Sigmoid colon (tissue), 7 donors: ENCODE measurements around the gene RPL21. TPM values are rescaled to one million over a fixed set of nuclear protein-coding genes. Genes with fewer than 3 reads are reported as not detected.
"Not testable (repeated sequence)": the region's sequence is repeated elsewhere in the genome, so short reads cannot be mapped to it uniquely, and the experiment has no call there.

Experiments
- DNase-seq: peaks from one replicate; pipeline ENCODE4 v3.0.0-alpha.2; 2019
- H3K27ac ChIP-seq, 4 donors: fragments of 200-600 bp; sonication (generic); one replicate each; pipeline ENCODE4 v1.5.1; 2016 to 2019; ENCODE audit warnings: mild to moderate bottlenecking in 1 of 4
- H3K27me3 ChIP-seq, 3 donors: fragments of 200-600 bp; sonication (generic); one replicate each; pipeline ENCODE4 v1.5.1; 2019; ENCODE audit warnings: mild to moderate bottlenecking in 1 of 3
- H3K36me3 ChIP-seq, 4 donors: fragments of 200-600 bp; sonication (generic); one replicate each; pipeline ENCODE4 v1.5.1; 2016 to 2019
- H3K4me1 ChIP-seq, 4 donors: fragments of 200-600 bp; sonication (generic); one replicate each; pipeline ENCODE4 v1.5.1; 2017 to 2019
- H3K4me3 ChIP-seq, 4 donors: fragments of 200-600 bp; sonication (generic); one replicate each; pipeline ENCODE4 v1.5.1; 2017 to 2019; ENCODE audit warnings: mild to moderate bottlenecking in 2 of 4, moderate library complexity in 1 of 4
- H3K9me3 ChIP-seq, 4 donors: fragments of 200-600 bp in 3 of 4; sonication (generic) in 3 of 4; one replicate each; pipeline versions ENCODE4 v1.5.1 to v1.6.1; 2013 to 2019
- CTCF ChIP-seq, 4 experiments: fragments of 450-650 bp in 3 of 4; fragments of 200-600 bp in 1 of 4; IDR thresholded peaks; one replicate each; pipeline ENCODE4 v1.5.1; 2016 to 2019; ENCODE audit warnings: antibody characterized with exemption in 4 of 4, mild to moderate bottlenecking in 3 of 4, moderate library complexity in 2 of 4
- EP300 ChIP-seq, 4 donors: sonication (generic); formaldehyde crosslinking; IDR thresholded peaks; one replicate each; pipeline ENCODE4 v1.6.1; 2017; ENCODE audit warnings: antibody characterized with exemption in 4 of 4
- POLR2A ChIP-seq, 2 donors: fragments of 450-650 bp; IDR thresholded peaks; one replicate each; pipeline ENCODE4 v1.6.1; 2016; ENCODE audit warnings: antibody characterized with exemption in 2 of 2, mild to moderate bottlenecking in 2 of 2, moderate library complexity in 2 of 2
- POLR2AphosphoS5 ChIP-seq, 4 donors: sonication (generic); formaldehyde crosslinking; IDR thresholded peaks; one replicate each; pipeline ENCODE4 v1.6.1; 2017; ENCODE audit warnings: antibody characterized with exemption in 4 of 4
- WGBS, 2 donors: extraction: QIAGEN DNeasy Blood & Tissue Kit; methylation state at CpG; one replicate each; pipeline ENCODE4 v1.1.7; 2013; 5-methylcytosine and 5-hydroxymethylcytosine counted together
- intact Hi-C: fragments of 100-400 bp; cut with DNase I; formaldehyde crosslinking; loops from one replicate; pipeline ENCODE4 v1.15.1; 2023
- polyA plus RNA-seq, 3 donors: library from polyadenylated mRNA; stranded (reverse); fragments of 200-250 nt; gene quantifications; one replicate each; pipeline ENCODE4 v1.2.3, GENCODE V29; 2013
- total RNA-seq, 4 donors: library from RNA; depleted of rRNA; stranded (reverse); fragments of >200 nt; gene quantifications; one replicate each; pipeline ENCODE4 v1.1.0, GENCODE V29; 2016
- donor health status: healthy with polysubstance abuse.
- donor health status: Bipolar disorder and iron deficiency.
- donor health status: healthy.

RPL21 gene
- total and polyA plus RNA-seq, 7 donors = 708 to 2,533 (median 1,930) TPM

DNA sequence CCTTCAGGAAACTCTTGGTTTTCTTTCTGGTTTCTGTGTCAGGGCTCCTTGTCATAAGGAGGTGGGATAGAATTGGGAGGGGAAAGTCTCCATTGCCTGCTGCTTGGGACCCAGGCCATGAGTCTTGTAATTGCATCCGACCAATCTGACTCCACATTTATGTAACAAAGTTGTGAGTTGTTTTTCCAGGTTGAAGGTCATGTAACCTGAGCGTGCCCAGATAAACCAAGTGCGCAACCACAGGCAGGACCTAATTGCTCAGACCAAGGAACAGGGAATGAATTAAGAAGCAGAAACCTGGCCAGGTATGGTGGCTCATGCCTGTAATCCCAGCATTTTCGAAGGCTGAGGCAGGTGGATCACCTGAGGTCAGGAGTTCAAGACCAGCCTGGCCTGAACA lies 37.0 kb downstream of the RPL21 start:
- H3K27ac ChIP-seq = no peak overlapping the region
- H3K27me3 ChIP-seq = no peaks in the 10 kb centered on the region
- TF ChIP-seq CTCF (IDR thresholded peaks at IDR 0.05) (no peak), EP300 (IDR thresholded peaks at IDR 0.05) (no peak), POLR2A (IDR thresholded peaks at IDR 0.05) (no peak), POLR2AphosphoS5 (IDR thresholded peaks at IDR 0.05) (no peak)
- H3K9me3 ChIP-seq = peaks cover 0 to 2% (median 0%) of the 10 kb centered on the region in 4 donors
- H3K36me3 ChIP-seq = no peaks in the 10 kb centered on the region
- 92 to 93% methylated on average over 4 of the region's 4 CpGs for WGBS, 2 donors
- no peaks in the 10 kb centered on the region for H3K4me1 ChIP-seq
- no peak overlapping the region for H3K4me3 ChIP-seq
- DNase-seq = no peak
- intact Hi-C loops = no loop called here

- intact Hi-C loops = no loop called here
- 57 to 74% methylated on average over 2 of the region's 2 CpGs for WGBS, 2 donors
- no peak overlapping the region for H3K4me3 ChIP-seq
- DNase-seq = no peak
- H3K9me3 ChIP-seq = peaks cover 0 to 2% (median 0%) of the 10 kb centered on the region in 4 donors
- no peaks in the 10 kb centered on the region for H3K27me3 ChIP-seq
- no peaks in the 10 kb centered on the region for H3K36me3 ChIP-seq
- no peaks in the 10 kb centered on the region for H3K4me1 ChIP-seq
- no peak overlapping the region for H3K27ac ChIP-seq
- no peak for TF ChIP-seq POLR2AphosphoS5 (IDR thresholded peaks at IDR 0.05)
- no peak for TF ChIP-seq POLR2A (IDR thresholded peaks at IDR 0.05)
- TF ChIP-seq EP300 (IDR thresholded peaks at IDR 0.05) = no peak
- TF ChIP-seq CTCF (IDR thresholded peaks at IDR 0.05) = no peak
Measured at GRCh38 chr13:27289011-27289665, 37.8 kb downstream of the RPL21 start.

- Histone ChIP-seq H3K4me1 (no peaks in the 10 kb centered on the region), H3K4me3 (no peak overlapping the region), H3K27me3 (no peaks in the 10 kb centered on the region), H3K36me3 (no peaks in the 10 kb centered on the region), H3K9me3 (peaks cover 0 to 2% (median 0%) of the 10 kb centered on the region in 4 donors), H3K27ac (no peak overlapping the region)
- no peak for TF ChIP-seq POLR2A (IDR thresholded peaks at IDR 0.05)
- TF ChIP-seq POLR2AphosphoS5 (IDR thresholded peaks at IDR 0.05) = no peak
- no peak for TF ChIP-seq EP300 (IDR thresholded peaks at IDR 0.05)
- TF ChIP-seq CTCF (IDR thresholded peaks at IDR 0.05) = no peak
- no peak for DNase-seq
- 84 to 92% methylated on average over 4 of the region's 4 CpGs for WGBS, 2 donors
- intact Hi-C loops = no loop called here
Measured at GRCh38 chr13:27290715-27291114, 39.4 kb downstream of the RPL21 start.

DNA sequence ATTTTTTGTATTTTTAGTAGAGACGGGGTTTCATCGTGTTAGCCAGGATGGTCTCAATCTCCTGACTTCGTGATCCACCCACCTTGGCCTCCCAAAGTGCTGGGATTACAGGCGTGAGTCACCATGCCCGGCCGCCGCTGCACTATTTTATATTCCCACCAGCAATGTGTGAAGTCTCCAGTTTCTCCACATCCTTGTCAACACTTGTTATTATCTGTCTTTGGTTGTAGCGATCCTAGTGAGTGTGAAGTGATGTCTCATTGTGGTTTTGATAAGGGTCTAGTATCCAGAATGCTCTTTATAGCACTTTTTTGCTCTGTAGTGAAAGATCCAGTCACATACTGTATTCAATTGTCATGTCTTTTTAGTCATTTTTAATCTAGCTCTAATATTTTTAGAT lies 40.6 kb downstream of the RPL21 start:
- WGBS, 2 donors = 89 to 92% methylated on average over 8 of the region's 8 CpGs
- H3K36me3 ChIP-seq, intact Hi-C loops, H3K4me1 ChIP-seq, H3K27ac ChIP-seq, DNase-seq, H3K9me3 ChIP-seq, H3K4me3 ChIP-seq, H3K27me3 ChIP-seq: not testable (repeated sequence)

DNA sequence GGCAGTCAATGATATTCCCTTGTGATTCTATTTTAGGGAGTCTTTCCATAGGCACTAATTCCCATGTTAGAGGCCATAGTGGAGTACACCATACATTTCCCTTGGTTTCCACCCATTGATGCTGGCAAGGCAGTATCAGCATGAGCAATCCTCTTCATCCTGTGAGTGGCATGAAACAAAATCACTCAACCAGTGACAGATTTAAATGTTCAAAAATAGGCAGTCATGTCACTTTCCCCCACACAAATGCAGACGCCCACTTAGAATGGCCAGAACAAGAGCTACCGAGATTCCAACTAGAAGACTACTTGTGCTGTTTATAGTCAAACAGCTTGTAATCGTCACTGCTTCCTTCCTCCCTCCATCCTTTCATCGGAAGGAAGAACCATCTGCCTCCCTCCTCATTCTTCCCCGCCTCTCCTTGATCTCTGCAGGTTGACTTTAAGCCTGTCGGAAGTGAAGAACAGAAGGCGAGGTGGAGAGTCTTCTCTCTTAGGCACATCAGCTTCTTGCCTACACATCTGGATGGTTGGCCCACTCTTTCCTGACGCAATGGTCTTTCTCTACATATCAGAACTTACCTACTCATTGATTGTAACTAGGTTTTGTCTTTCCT lies 41.8 kb downstream of the RPL21 start:
- WGBS, 2 donors = 64 to 87% methylated on average over 8 of the region's 8 CpGs
- Histone ChIP-seq H3K27me3 (no peaks in the 10 kb centered on the region), H3K4me1 (no peaks in the 10 kb centered on the region), H3K4me3 (no peak overlapping the region), H3K36me3 (no peaks in the 10 kb centered on the region), H3K9me3 (peaks cover 0 to 2% (median 0%) of the 10 kb centered on the region in 4 donors), H3K27ac (no peak overlapping the region)
- TF ChIP-seq POLR2A (IDR thresholded peaks at IDR 0.05) (no peak), POLR2AphosphoS5 (IDR thresholded peaks at IDR 0.05) (no peak), CTCF (IDR thresholded peaks at IDR 0.05) (no peak), EP300 (IDR thresholded peaks at IDR 0.05) (no peak)
- DNase-seq = no peak
- intact Hi-C loops = no loop called here
